IMR-90 (cell line): ENCODE results near the gene LAMC2. TPM values are rescaled to one million over a fixed set of nuclear protein-coding genes. Genes with fewer than 3 reads are reported as not detected.

Experiments used
- ATAC-seq: fragments of 200-7000 bp; cut with Tn5 transposase; 2 replicates; pipeline ENCODE4 v1.9.1; 2020; ENCODE audit warnings: low read depth, mild to moderate bottlenecking, moderate library complexity
- BruUV-seq: library from RNA; stranded (reverse); fragments of 400-500 nt; replicated peaks from 2 replicates; lab custom pipeline; 2021; lab: Mats Ljungman, UMichigan
- CTCF ChIA-PET: fragments of 300-600 bp; formaldehyde crosslinking; extraction: SDS; loops from one replicate; lab custom pipeline; 2021; ENCODE audit warnings: antibody characterized with exemption; lab: Yijun Ruan, JAX
- POLR2A ChIA-PET: fragments of 300-600 bp; sonication (Branson Sonifier 250); formaldehyde crosslinking; loops from one replicate; lab custom pipeline; 2022; ENCODE audit warnings: antibody characterized with exemption; ENCODE audit not compliant: unreplicated experiment; lab: Charles Lee
- DNase-seq: peaks from one replicate; pipeline ENCODE4 v3.0.0; 2013
- H2AFZ ChIP-seq: replicated peaks from 2 replicates; pipeline ENCODE3; 2013; ENCODE audit warnings: low read length, mild to moderate bottlenecking; ENCODE audit not compliant: poor library complexity
- H2AK5ac ChIP-seq: 2 replicates; pipeline ENCODE4 v1.6.1; 2013; ENCODE audit warnings: low read depth, low read length, inconsistent platforms
- H2AK9ac ChIP-seq: replicated peaks from 2 replicates; pipeline ENCODE3; 2013; ENCODE audit warnings: mild to moderate bottlenecking, low read depth, low read length, moderate library complexity; ENCODE audit not compliant: poor library complexity
- H2BK120ac ChIP-seq: 2 replicates; pipeline ENCODE4 v1.6.1; 2013; ENCODE audit warnings: low read depth, low read length, inconsistent platforms
- H2BK15ac ChIP-seq: 3 replicates; pipeline ENCODE4 v1.6.1; 2013; ENCODE audit warnings: low read depth, low read length, inconsistent platforms
- H2BK20ac ChIP-seq: 2 replicates; pipeline ENCODE4 v1.6.1; 2013; ENCODE audit warnings: low read depth, mild to moderate bottlenecking, inconsistent platforms, low read length, moderate library complexity
- H2BK5ac ChIP-seq: 2 replicates; pipeline ENCODE4 v1.6.1; 2013; ENCODE audit warnings: mild to moderate bottlenecking, low read depth, low read length, inconsistent platforms; ENCODE audit not compliant: poor library complexity, severe bottlenecking
- H3K14ac ChIP-seq: replicated peaks from 2 replicates; pipeline ENCODE4 v1.6.1; 2013; ENCODE audit warnings: low read depth, low read length, inconsistent platforms
- H3K18ac ChIP-seq: 2 replicates; pipeline ENCODE4 v1.6.1; 2013; ENCODE audit warnings: low read depth, low read length, control low read depth
- H3K23ac ChIP-seq: 2 replicates; pipeline ENCODE4 v1.6.1; 2013; ENCODE audit warnings: low read depth, low read length, inconsistent platforms
- H3K27ac ChIP-seq: 2 replicates; pipeline ENCODE4 v1.5.1; 2013; ENCODE audit warnings: mild to moderate bottlenecking, control low read depth, low read length; ENCODE audit not compliant: insufficient read depth
- H3K27me3 ChIP-seq: 2 replicates; pipeline ENCODE4 v1.6.1; 2013; ENCODE audit warnings: low read length; ENCODE audit not compliant: control insufficient read depth, insufficient read depth
- H3K36me3 ChIP-seq: 2 replicates; pipeline ENCODE4 v1.6.1; 2013; ENCODE audit warnings: low read length, mixed read lengths; ENCODE audit not compliant: control insufficient read depth, insufficient read depth
- H3K4ac ChIP-seq: 2 replicates; pipeline ENCODE4 v1.6.1; 2013; ENCODE audit warnings: low read depth, low read length, inconsistent platforms
- H3K4me1 ChIP-seq: 2 replicates; pipeline ENCODE4 v1.6.1; 2013; ENCODE audit warnings: low read length, mixed read lengths; ENCODE audit not compliant: control insufficient read depth, insufficient read depth
- H3K4me2 ChIP-seq: 2 replicates; pipeline ENCODE4 v1.6.1; 2013; ENCODE audit warnings: low read depth, mild to moderate bottlenecking, control low read depth, low read length, moderate library complexity
- H3K4me3 ChIP-seq: 2 replicates; pipeline ENCODE4 v1.5.1; 2013; ENCODE audit warnings: low read depth, mild to moderate bottlenecking, control low read depth, low read length, moderate library complexity; ENCODE audit not compliant: insufficient read depth
- H3K56ac ChIP-seq: 2 replicates; pipeline ENCODE4 v1.6.1; 2013; ENCODE audit warnings: low read length, inconsistent platforms; ENCODE audit not compliant: insufficient read depth; ENCODE audit errors: extremely low read depth
- H3K79me1 ChIP-seq, 2 experiments: 2 replicates each; pipeline ENCODE4 v1.6.1; 2013; ENCODE audit warnings: low read length in 2 of 2, inconsistent platforms in 1 of 2, low read depth in 1 of 2
- H3K9ac ChIP-seq: 2 replicates; pipeline ENCODE4 v1.6.1; 2013; ENCODE audit warnings: low read depth, low read length, control low read depth
- H3K9me1 ChIP-seq: 2 replicates; pipeline ENCODE4 v1.6.1; 2013; ENCODE audit warnings: low read length, inconsistent platforms; ENCODE audit not compliant: insufficient read depth
- H3K9me3 ChIP-seq: 2 replicates; pipeline ENCODE4 v1.6.1; 2013; ENCODE audit warnings: low read length; ENCODE audit not compliant: control insufficient read depth, insufficient read depth
- H4K20me1 ChIP-seq: 2 replicates; pipeline ENCODE4 v1.6.1; 2013; ENCODE audit warnings: low read length, inconsistent platforms; ENCODE audit not compliant: insufficient read depth
- H4K5ac ChIP-seq: 2 replicates; pipeline ENCODE4 v1.6.1; 2013; ENCODE audit warnings: mild to moderate bottlenecking, low read depth, low read length, control low read depth
- H4K8ac ChIP-seq, 2 experiments: 2 replicates each; pipeline ENCODE4 v1.6.1; 2013; ENCODE audit warnings: low read depth in 2 of 2, low read length in 2 of 2, control low read depth in 1 of 2, inconsistent platforms in 1 of 2
- H4K91ac ChIP-seq: 2 replicates; pipeline ENCODE4 v1.6.1; 2013; ENCODE audit warnings: low read depth, low read length, inconsistent platforms; ENCODE audit not compliant: insufficient read depth
- CEBPB ChIP-seq: IDR thresholded peaks from 2 replicates; pipeline ENCODE4 v1.6.1; 2012; ENCODE audit warnings: low read depth, low read length, improper control_type of control experiment
- CTCF ChIP-seq: conservative IDR thresholded peaks from 2 replicates; pipeline ENCODE4 v1.5.1; 2012; ENCODE audit warnings: mild to moderate bottlenecking, low read depth, low read length, improper control_type of control experiment
- WGBS, 2 experiments: methylation state at CpG; one replicate each; pipeline versions ENCODE4 v1.1.5 to v1.1.7; 2013; ENCODE audit warnings: missing lambda C conversion rate in 2 of 2; ENCODE audit not compliant: insufficient read length in 1 of 2; ENCODE audit errors: extremely low coverage in 2 of 2; 5-methylcytosine and 5-hydroxymethylcytosine counted together
- dilution Hi-C: fragments of 300-500 bp; cut with HindIII; formaldehyde crosslinking; loops from one replicate; pipeline ENCODE4 v1.14.3; 2018; ENCODE audit warnings: low sequenced_read_pairs; ENCODE audit not compliant: unreplicated experiment
- in situ Hi-C: fragments of 300-500 bp; cut with MboI; formaldehyde crosslinking; loops from 3 replicates; pipeline ENCODE4 v1.14.3; 2019; ENCODE audit warnings: low sequenced_read_pairs, inconsistent platforms, mixed read lengths
- intact Hi-C: fragments of 100-400 bp; cut with micrococcal nuclease; formaldehyde crosslinking; loops from 2 replicates; pipeline ENCODE4 v1.10.0; 2022
- polyA plus RNA-seq, 3 experiments: library from polyadenylated mRNA; depleted of rRNA; stranded (reverse); fragments of >200 nt; gene quantifications; 2 replicates each; pipeline ENCODE4 v1.2.3, GENCODE V29; 2012; ENCODE audit warnings: low replicate concordance in 1 of 3
- total RNA-seq: library from RNA; depleted of rRNA; stranded (reverse); fragments of >200 nt; gene quantifications from 2 replicates; pipeline ENCODE4 v1.2.3, GENCODE V29; 2012

The LAMC2 gene
- total and polyA plus RNA-seq, 2 of the 4 experiments (the other 2 are of a cell fraction), result 2.3 to 2.8 TPM

GRCh38 chr1:183244466-183244865, 58.4 kb downstream of the LAMC2 start:
- Histone ChIP-seq H3K4ac (no peak overlapping the region), H3K9me3 (no peaks in the 10 kb centered on the region), H3K4me1 (no peaks in the 10 kb centered on the region), H2BK20ac (no peak overlapping the region; the same call in 1 of the 2 replicates), H2AK5ac (no peak overlapping the region; the same call in 1 of the 2 replicates), H3K27me3 (no peaks in the 10 kb centered on the region), H3K4me2 (no peak overlapping the region), H3K4me3 (no peak overlapping the region), H4K5ac (no peak overlapping the region), H3K27ac (no peak overlapping the region), H3K9me1 (no peaks in the 10 kb centered on the region; the same call in 1 of the 2 replicates), H3K23ac (no peak overlapping the region), H4K20me1 (no peaks in the 10 kb centered on the region), H3K14ac (no peak overlapping the region), H2BK120ac (no peak overlapping the region), H3K36me3 (no peaks in the 10 kb centered on the region), H3K18ac (no peak overlapping the region; the same call in 1 of the 2 replicates), H4K8ac (no peak overlapping the region), H2AK9ac (no peak overlapping the region), H2AFZ (no peak overlapping the region), H3K9ac (no peak overlapping the region), H3K56ac (no peak overlapping the region), H3K79me1 (no peaks in the 10 kb centered on the region), H2BK15ac (no peak overlapping the region), H2BK5ac (no peak overlapping the region), H4K91ac (peak overlapping the region; percentile 15; the same call in 1 of the 2 replicates)
- POLR2A ChIA-PET, result no interaction called here
- intact Hi-C loops, result no loop called here
- DNase-seq (peak; percentile 28), ATAC-seq (peak; percentile 52)
- TF ChIP-seq CEBPB (peak; percentile 57), CTCF (no peak)
- in situ Hi-C loops, result loop anchor here (25.0 kb wide), 1 partner anchor 282 kb away; the partner anchor contains the start of gene SHCBP1L
- no CpG with 5 or more reads among the region's 1 CpG for WGBS, 2 experiments
- no TSS peak for BruUV-seq
- CTCF ChIA-PET, result interaction anchor here (2.3 kb wide), 1 partner anchor 10 kb away, joined by 7 read pairs; no protein-coding TSS in a partner anchor
- dilution Hi-C loops, result no loop called here
